ENCODE results near the gene BUD13.
"Not testable (repeated sequence)": the region's sequence is repeated elsewhere in the genome, so short reads cannot be mapped to it uniquely, and the experiment has no call there.

BUD13 gene

GRCh38 chr11:116772443-116773202 is at the start of gene BUD13:
Gene BUD13, minus strand, starts transcription at chr11:116772987. Its CDS starts 23 bp downstream, at chr11:116772964.
- DNase-seq = peak; percentile 96

- no peak for DNase-seq
Observed at GRCh38 chr11:116822575-116822974, 49.8 kb upstream of the BUD13 start.

DNA sequence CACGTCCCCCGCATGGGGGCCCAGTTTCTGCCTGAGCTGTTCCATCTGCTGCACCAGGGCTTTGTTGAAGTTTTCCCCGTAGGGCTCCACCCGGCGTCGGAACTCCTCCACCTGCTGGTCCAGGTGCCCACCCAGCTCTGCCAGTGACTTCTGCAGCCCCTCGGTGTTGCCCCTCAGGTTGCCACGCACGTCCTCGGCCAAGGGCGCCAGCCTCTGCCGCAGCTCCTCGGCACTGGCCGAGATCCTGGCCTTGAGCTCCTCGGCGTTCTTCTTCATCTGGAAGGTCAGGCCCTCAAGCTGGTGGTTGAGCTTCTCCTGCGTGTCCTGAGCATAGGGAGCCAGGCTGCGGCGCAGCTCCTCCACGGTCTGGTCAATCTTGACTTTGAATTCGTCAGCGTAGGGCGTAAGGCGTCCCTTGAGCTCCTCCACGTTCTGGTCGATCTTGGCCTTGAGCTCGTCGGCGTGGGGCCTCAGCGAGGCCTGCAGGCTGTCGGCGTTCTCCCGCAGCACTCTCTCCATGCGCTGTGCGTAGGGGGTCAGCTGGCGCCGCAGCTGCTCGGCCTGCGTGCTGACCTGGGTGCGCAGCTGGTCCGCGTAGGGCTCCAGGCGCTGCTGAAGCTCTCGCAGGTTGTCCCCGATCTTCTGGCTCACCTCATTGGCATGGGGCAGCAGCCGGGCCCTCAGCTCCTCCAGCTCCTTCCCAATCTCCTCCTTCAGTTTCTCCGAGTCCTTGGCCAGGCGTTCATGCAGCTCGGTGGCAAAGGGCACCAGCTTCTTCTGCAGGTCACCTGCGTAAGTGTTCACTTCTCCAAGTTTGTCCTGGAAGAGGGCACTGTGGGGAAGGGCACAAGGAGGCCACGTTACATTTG is 48.5 kb upstream of the BUD13 start:
- no peak for DNase-seq

GRCh38 chr11:116819049-116819448 is 46.3 kb upstream of the BUD13 start:
- DNase-seq = no peak

- no peak for DNase-seq
Observed at GRCh38 chr11:116814502-116814901, 41.7 kb upstream of the BUD13 start.

GRCh38 chr11:116813781-116814471 is 41.1 kb upstream of the BUD13 start:
- DNase-seq = peak; percentile 35

- no peak for DNase-seq
Observed at GRCh38 chr11:116813170-116813569, 40.4 kb upstream of the BUD13 start.

DNA sequence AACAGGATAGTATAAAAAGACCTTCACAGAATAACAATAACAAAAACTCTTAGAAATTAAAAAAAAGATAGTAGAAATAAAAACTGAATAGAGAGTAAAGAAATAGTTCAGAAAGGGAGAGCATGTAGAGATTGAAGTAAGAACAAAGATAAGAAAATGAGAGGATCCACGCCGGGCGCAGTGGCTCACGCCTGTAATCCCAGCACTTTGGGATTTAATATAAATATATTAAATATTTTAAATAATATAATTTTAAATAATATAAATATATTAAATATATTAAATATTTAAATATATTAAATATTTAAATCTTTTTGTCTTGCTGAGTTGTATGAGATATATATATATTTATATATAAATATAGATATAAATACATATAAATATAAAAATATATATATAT is 39.3 kb upstream of the BUD13 start:
- DNase-seq = no peak

DNA sequence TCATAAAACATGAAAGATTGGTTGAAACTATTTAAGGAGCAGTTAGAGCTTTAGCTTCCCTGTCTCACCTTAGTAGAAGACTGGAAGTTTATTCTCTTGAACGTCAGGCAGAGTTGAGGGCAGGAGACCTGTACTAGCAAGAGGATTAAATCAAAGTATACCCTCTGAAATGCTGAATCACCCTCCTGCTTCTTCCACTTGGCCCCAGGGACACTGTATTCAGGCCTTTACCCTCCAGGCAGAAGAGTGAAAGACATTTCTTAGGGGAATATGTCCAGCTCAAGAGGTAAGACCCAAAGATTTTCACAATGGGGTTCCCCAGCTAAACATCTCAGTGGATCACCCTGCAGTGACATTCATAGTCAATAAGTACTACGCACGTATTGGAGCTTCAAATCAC is 38.4 kb upstream of the BUD13 start:
- DNase-seq = no peak

DNA sequence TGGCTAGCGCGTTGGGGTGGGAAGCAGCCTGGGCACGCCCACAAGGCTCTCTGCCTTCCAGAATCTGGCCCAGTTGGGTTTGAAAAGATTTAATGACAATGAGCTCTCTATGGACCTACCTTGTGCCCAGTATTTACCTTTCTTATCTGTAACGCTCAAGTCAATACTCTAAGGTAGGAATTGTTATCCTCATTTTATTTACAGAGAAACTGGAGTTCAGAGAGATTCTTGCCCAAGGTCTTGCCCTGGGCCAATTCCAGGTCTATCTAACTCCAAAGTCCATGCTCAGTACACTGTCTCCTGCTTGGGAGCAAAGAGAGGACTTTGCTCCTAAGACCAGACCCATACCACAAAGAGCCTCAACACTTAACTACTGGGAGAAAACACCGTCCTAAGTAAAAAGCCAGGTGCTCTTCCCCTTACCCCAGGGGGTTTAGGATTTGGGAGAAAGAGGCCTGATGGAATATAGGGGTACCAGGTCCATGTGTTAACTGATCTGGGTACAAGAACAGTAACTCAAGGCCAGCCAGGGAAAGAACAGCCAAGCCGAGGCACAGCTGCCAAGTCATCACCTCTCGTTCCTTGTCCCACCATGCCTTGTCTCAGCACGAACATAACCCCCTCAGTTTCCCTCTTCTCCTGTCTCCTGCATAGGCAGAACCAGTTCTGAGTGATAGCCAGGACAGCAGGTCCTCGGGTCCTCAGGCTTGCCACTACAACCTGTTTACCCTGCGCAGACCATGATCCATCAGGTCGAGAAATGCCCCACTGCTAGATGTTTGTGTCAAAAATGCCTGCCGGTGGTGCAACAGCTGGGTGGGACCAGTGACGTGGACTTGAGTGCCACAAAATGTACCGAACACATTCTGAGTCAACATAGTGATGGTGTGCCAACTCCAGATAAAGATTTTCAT is 35.7 kb upstream of the BUD13 start:
- DNase-seq = no peak

DNA sequence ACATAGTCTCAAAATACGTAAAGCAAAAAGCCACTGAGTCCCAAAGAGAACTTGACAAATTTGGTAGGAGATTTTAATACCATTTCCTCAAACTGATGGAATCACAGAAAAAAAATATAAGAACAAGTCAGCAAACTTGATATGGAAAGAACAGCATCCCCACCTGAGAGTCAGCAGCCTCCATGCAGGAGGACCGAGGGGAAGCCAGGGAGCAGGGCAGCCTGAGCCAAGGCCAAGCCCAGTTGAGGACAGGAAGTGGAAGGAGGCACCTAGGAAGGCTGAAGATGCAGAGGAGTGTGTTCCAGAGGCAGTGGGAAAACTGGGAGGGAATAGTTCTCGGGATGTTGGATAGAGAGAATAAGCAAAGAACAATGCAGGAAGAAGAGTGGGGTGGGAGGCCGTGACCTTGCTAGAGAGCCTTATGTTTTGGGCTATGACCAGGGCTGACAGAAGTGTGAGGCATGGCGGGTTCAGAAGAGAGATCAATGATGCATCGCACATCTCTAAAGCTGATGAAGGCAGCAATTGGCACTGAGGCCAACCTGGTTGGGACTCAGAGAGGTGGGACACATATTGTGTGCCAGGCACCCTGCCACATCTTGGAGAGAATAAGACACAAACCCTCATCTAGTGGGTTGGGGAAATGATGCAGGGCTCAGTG is 34.9 kb upstream of the BUD13 start:
- no peak for DNase-seq

DNA sequence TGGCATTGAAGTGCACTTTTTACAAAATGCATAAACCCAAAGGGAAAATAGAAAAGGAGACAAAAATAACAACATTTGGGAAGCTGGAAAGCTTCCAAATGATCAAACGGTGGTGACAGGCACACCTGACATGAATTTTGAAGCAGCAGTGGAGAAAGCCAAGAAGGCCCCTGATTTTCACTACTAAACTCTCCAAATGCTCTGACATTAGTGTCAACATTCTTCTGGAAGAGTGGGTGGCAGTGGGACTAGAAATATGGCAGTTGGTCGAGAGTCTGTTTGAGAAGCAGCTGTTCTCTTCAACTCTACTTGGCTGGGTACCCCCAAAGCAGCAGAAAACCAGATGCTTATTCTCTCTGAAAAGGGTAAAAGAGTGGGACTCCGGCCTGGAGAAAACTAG is 31.2 kb upstream of the BUD13 start:
- DNase-seq = no peak

DNA sequence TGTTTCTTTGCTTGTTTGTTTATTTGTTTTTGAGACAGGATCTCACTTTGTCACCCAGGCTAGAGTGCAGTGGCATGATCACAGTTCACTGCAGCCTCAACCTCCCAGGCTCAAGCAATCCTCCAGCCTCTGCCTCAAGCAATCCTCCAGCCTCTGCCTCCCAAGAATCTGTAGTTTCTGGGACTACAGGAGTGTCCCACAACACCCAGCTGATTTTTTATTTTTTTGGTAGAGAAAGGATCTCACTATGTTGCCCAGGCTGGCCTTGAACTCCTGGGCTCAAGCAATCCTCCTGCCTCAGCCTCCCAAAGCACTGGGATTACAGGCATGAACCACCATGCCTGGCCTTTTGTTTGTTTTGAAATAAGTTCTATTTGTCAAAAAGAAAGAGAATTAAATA is 28.9 kb upstream of the BUD13 start:
- not testable (repeated sequence) for DNase-seq

GRCh38 chr11:116800610-116801009 is 27.8 kb upstream of the BUD13 start:
- no peak for DNase-seq

GRCh38 chr11:116798368-116798767 is 25.6 kb upstream of the BUD13 start:
- DNase-seq = no peak

- no peak for DNase-seq
Observed at GRCh38 chr11:116797816-116798215, 25.0 kb upstream of the BUD13 start.

- DNase-seq = no peak
Observed at GRCh38 chr11:116796548-116796947, 23.8 kb upstream of the BUD13 start.

- DNase-seq = no peak
Observed at GRCh38 chr11:116794851-116795250, 22.1 kb upstream of the BUD13 start.

DNA sequence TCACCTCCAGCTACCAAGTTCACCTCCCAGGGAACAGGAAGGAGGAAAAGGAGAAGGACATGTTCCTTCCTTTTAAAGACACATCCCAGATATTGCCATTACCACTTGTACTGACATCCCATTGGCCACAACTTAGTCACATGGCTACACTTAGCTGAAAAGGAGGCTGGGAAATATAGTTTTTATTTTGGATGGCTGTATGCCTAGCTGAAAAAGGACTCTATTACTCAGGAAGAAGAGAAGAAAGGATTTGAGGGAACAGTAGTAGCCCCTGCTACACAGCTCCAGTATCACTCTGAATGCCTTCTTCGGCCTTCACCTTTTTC is 20.9 kb upstream of the BUD13 start:
- DNase-seq = peak; percentile 50

DNA sequence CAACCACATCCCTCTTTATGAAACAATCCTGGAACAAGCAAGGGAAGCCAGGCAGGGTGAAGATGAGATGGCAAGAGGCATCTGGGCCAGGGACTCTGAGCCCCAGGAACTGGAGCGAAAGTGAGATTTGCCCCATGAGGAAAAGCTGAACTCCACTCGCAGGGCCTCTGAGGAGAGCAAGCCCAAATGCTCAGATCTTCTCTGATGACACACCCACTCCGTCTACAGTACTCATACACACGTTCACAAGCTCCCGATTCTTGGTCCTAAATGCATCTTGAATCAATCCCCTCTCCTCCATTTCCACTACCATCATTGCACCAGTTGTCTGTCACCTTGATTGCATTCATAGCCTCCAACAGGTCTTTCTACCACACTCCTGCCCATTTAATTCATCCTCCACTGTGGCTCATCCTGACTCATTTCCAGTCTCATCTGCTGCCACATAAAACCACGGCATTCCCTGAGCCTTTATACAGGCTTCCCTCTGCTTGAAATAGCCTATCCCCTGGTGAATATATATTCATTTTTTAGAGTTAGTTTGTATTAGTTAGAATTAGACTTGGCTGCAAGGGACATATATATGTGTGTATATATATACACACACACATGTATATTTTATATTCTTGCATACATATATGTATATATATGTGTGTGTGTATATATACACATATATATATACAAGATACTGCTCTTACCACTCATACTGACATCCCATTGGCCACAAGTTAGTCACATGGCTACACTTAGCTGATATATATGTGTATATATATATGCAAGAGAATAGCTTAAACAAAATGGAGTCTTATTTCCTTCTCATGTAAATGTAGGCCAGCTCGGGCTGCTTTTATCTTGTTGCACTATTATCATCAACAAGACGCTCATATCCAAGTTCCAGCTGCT is 20.3 kb upstream of the BUD13 start:
- DNase-seq = no peak
